ENCODE measurements around the gene ZNF354C. TPM values are rescaled to one million over a fixed set of nuclear protein-coding genes. Genes with fewer than 3 reads are reported as not detected.
A peak's percentile ranks its signal among the peaks of the same experiment; 100 is the strongest.

ZNF354C gene
- total RNA-seq, 1 donor from 2014 or later = 1.3 TPM

DNA sequence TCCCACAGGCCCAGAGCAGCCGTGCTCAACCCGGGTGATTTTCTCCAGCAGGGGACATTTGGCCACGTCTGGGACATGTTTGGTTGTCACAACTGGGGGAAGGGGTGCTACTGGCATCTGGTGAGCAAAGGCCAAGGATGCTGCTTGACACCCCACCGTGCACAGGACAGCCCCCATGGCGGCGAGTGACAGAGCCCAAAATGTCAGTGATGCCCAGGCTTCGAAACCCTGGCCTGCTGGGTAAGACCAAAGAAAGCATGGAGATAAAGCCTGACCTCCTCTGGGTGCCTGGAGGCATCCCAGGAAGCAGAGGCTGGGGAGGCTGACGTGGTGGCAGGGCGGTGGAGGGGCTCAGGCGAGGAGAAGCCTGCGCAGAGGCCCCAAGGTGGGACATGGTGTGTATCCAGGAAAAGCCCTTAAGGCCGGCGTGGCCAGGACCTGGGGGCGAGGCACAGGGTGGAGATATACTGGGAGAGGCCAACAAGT, 66.4 kb downstream of the ZNF354C start:
- no peak for ATAC-seq

DNA sequence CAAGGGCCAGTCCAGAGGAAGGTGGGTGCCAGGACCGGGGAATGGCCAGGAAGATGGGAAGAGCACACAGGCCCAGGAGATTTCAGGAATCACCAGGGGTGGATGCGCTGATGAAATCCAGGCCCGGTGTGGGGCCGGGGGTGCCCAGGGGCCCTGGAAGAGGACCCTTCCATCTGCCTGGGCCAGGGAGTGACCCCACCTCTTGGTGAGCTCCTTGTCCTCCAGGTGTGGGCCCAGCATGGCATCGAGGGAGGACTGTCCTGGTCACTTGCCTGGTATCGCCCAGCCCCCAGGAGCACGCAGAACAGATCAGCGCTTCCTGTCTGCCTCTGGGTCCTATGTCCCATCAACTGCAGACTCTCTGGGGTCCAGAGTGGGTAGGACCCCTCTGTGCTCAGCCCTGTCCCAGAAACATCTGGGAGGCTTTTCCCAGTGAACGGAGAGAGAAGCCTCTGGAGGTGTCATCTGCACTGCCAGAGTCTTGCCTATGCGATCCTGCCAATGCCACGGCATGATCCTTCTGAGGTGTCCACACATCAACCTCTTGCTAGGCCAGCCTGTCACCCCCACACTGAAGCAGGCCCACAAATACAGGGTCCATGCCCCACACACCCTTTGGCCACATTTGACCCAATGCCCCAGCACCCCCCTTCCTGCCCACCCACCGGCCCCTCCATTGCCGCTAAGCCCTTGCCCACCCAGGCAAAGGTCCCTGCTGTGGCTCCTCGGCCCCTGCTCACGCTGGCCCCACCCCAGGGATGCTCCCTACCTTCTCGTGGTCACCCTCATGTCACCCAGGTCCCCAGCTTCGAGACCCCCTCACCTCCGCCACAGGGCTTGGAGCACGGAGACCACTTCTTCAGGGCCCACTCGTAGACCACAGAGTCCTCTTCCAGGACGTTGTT, 67.2 kb downstream of the ZNF354C start:
- ATAC-seq = no peak
- no peak for DNase-seq (ENCODE audit: low spot score)

More for the DNA sequence above, 66.4 kb downstream of the ZNF354C start:
- peak; percentile 32 for DNase-seq (ENCODE audit: low spot score)

DNA sequence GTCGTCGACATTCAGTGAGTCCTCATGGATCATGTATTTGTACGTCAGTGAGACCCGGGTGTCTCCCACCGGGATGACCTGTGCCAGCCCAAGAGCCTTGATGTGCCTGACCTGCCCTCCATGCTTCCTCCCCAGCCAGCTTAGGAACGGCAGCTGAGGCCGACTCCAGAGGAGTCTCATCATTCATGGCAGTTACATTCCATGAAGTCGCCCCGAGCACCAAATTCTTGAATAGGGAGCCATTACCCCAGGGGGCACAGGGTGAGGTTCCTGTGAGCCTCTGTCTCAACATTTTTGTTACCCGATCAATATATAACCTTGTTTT, 67.8 kb downstream of the ZNF354C start:
- ATAC-seq (no peak), DNase-seq (ENCODE audit: low spot score) (no peak)

DNA sequence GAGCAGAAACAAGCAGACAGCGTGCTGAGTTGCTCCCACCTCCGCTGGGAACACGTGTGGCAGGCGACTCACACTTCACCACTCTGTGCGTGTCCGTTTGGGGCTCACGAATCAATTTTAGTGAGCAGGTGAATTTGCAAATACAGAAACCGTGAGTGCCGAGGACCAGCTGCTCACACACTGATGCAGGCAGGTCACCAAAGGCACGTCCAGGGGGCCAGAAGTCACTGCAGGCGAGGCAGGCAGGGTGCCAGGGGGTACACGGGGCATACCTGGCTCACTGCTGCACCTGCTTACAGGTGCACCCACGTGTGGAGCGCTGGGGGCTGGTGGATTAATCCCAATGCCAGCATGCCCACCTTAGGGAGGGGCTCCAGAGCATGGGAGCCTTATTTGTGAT, 68.8 kb downstream of the ZNF354C start:
- no peak for DNase-seq (ENCODE audit: low spot score)
- ATAC-seq = no peak

DNA sequence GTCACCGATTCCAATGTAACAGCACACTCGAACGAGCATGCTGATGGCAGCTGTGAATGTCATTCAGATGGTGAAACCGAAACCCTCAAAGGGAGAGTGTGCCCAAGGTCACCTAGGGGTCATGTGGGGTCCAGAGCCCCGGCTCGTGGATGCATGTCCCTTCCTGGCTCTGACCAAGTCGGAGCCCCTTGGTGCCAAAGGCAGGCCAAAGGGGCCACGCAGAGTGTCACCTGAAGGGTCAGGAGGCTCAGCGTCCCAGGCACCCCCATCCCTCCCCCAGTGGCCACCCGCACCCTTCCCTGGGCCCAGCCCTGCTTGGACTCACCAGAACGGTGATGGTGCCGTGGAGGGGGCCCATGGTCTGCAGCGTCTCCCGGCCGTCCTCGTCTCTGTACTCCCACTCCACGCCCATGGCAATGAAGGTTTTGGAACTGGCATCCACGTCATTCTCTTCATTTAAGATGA, 69.5 kb downstream of the ZNF354C start:
- DNase-seq (ENCODE audit: low spot score) (no peak), ATAC-seq (no peak)

DNA sequence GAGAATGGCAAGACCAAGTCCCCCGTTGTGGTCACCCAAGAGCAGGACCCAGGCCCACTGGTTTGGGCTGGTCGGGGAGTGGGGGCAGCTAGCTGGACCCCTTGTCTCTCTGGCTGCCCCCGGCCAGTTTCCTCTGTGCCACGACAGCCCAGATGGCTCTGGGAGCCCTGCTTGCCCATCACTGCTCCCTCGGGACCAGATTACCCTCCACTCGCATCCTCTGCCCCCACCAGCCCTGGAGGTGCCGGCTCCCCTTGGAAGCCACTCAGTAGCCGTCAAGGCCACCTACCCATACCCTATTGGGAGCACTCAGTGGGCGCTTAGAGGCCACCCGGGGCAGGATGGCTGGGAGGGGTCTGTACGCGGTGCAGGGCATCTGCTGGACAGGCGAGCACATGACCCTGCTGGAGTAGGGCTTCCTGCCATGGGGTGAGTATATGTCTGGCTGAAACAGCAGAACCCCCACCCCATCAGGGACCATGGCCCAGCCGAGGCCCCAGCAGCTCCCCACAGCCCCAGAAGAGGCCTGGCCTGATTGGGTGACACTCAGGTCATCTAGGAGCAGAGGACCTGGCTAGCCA, 70.0 kb downstream of the ZNF354C start:
- ATAC-seq (no peak), DNase-seq (ENCODE audit: low spot score) (no peak)

- DNase-seq (ENCODE audit: low spot score) (no peak), ATAC-seq (no peak)
Measured at GRCh38 chr5:179131321-179131835, 71.2 kb downstream of the ZNF354C start.

GRCh38 chr5:179131886-179132585, 71.9 kb downstream of the ZNF354C start:
- no peak for ATAC-seq
- DNase-seq (ENCODE audit: low spot score) = no peak

GRCh38 chr5:179132586-179133355, 72.6 kb downstream of the ZNF354C start:
- DNase-seq (ENCODE audit: low spot score) (no peak), ATAC-seq (no peak)

Other genes starting within 250 kb of the ZNF354C start
- gene ZNF354B, start 200.4 kb upstream of the ZNF354C start, total RNA-seq = 4.6 TPM
- gene ZFP2, start 164.5 kb upstream of the ZNF354C start, total RNA-seq = 0.63 TPM
- gene ZNF454, start 119.2 kb upstream of the ZNF354C start, total RNA-seq = 0.18 TPM
- gene GRM6, start 65.1 kb upstream of the ZNF354C start, total RNA-seq = not detected
- gene ZNF879, start 36.6 kb upstream of the ZNF354C start, total RNA-seq = 0.98 TPM